DLD1 (cell line): ENCODE data around the gene PTPRZ1.

ENCODE experiments used
- in situ Hi-C: cut with HindIII; loops from 2 replicates; pipeline ENCODE4 v1.10.0; 2017; ENCODE audit warnings: low sequenced_read_pairs

PTPRZ1 gene

GRCh38 chr7:121872831-121873288, at the start of gene PTPRZ1:
TSS of gene PTPRZ1 (plus strand) at chr7:121873161. CDS start at chr7:121873500, 339 bp downstream.
- in situ Hi-C loops: no loop called here

GRCh38 chr7:121824276-121824675, 48.7 kb upstream of the PTPRZ1 start:
- in situ Hi-C loops: no loop called here

GRCh38 chr7:121831351-121831750, 41.6 kb upstream of the PTPRZ1 start:
- in situ Hi-C loops: no loop called here

GRCh38 chr7:121831801-121832200, 41.2 kb upstream of the PTPRZ1 start:
- in situ Hi-C loops: no loop called here

GRCh38 chr7:121832347-121832746, 40.6 kb upstream of the PTPRZ1 start:
- in situ Hi-C loops: no loop called here

- in situ Hi-C loops: no loop called here
These were observed 39.0 kb upstream of the PTPRZ1 start for GRCh38 chr7:121833991-121834390.

- in situ Hi-C loops: no loop called here
These were observed 35.5 kb upstream of the PTPRZ1 start for GRCh38 chr7:121837462-121837861.

GRCh38 chr7:121847041-121847440, 25.9 kb upstream of the PTPRZ1 start:
- in situ Hi-C loops: no loop called here

- in situ Hi-C loops: no loop called here
These were observed 19.7 kb upstream of the PTPRZ1 start for GRCh38 chr7:121853307-121853706.

GRCh38 chr7:121860953-121861352, 12.0 kb upstream of the PTPRZ1 start:
- in situ Hi-C loops: no loop called here

GRCh38 chr7:121862591-121862990, 10.4 kb upstream of the PTPRZ1 start:
- in situ Hi-C loops: no loop called here

GRCh38 chr7:121871188-121871587, 1.8 kb upstream of the PTPRZ1 start:
- in situ Hi-C loops: no loop called here

- in situ Hi-C loops: no loop called here
These were observed 581 bp downstream of the PTPRZ1 start for GRCh38 chr7:121873289-121874194.

- in situ Hi-C loops: no loop called here
These were observed 1.3 kb downstream of the PTPRZ1 start for GRCh38 chr7:121874298-121874697.

GRCh38 chr7:121875203-121875602, 2.2 kb downstream of the PTPRZ1 start:
- in situ Hi-C loops: no loop called here

- in situ Hi-C loops: no loop called here
These were observed 3.9 kb downstream of the PTPRZ1 start for GRCh38 chr7:121876656-121877500.

GRCh38 chr7:121878918-121879464, 6.0 kb downstream of the PTPRZ1 start:
- in situ Hi-C loops: no loop called here

GRCh38 chr7:121879544-121879943, 6.6 kb downstream of the PTPRZ1 start:
- in situ Hi-C loops: no loop called here

- in situ Hi-C loops: no loop called here
These were observed 9.8 kb downstream of the PTPRZ1 start for GRCh38 chr7:121882731-121883130.

GRCh38 chr7:121885166-121885920, 12.4 kb downstream of the PTPRZ1 start:
- in situ Hi-C loops: no loop called here

- in situ Hi-C loops: no loop called here
These were observed 14.7 kb downstream of the PTPRZ1 start for GRCh38 chr7:121887634-121888033.
